Activated T-cell treated with anti-CD3 and anti-CD28 coated beads, Interleukin-2, amount 50 U/mL, for 72 hours (primary cell): ENCODE data around the gene KLF7. TPM values are rescaled to one million over a fixed set of nuclear protein-coding genes. Genes with fewer than 3 reads are reported as not detected.

ENCODE experiments used
- ATAC-seq, 2 donors: fragments of 150-1000 bp; cut with Tn5 transposase; replicated peaks in 1 of 2; 2 replicates each; pipeline ENCODE4 v1.10.0; 2021; ENCODE audit warnings: moderate library complexity in 2 of 2, mild to moderate bottlenecking in 1 of 2
- DNase-seq, 2 donors: peaks; one replicate each; pipeline ENCODE4 v3.0.0; 2021 to 2022; ENCODE audit warnings: mixed read lengths in 1 of 2
- H3K27ac Mint-ChIP-seq: one replicate; pipeline ENCODE4 v1.8.0; 2022; ENCODE audit warnings: mild to moderate bottlenecking, moderate library complexity, mixed read lengths
- H3K27me3 Mint-ChIP-seq: one replicate; pipeline ENCODE4 v1.8.0; 2022; ENCODE audit warnings: low read depth, mixed read lengths
- H3K36me3 Mint-ChIP-seq, 2 donors: one replicate each; pipeline ENCODE4 v1.8.0; 2022; ENCODE audit warnings: mixed read lengths in 2 of 2, mild to moderate bottlenecking in 1 of 2; ENCODE audit not compliant: insufficient read depth in 2 of 2
- H3K4me1 Mint-ChIP-seq: one replicate; pipeline ENCODE4 v1.8.0; 2022; ENCODE audit warnings: low read depth, mixed read lengths
- H3K4me3 Mint-ChIP-seq, 2 donors: one replicate each; pipeline ENCODE4 v1.8.0; 2022; ENCODE audit warnings: mild to moderate bottlenecking in 2 of 2, mixed read lengths in 2 of 2, moderate library complexity in 2 of 2
- H3K9me3 Mint-ChIP-seq, 2 donors: one replicate each; pipeline ENCODE4 v1.8.0; 2022; ENCODE audit warnings: mixed read lengths in 2 of 2
- total RNA-seq, 2 donors: library from RNA; stranded (reverse); gene quantifications; one replicate each; pipeline ENCODE4 v1.2.3, GENCODE V29; 2022

The KLF7 gene
- total RNA-seq, 2 donors from 2014 or later = 31.2 to 43.4 TPM

DNA sequence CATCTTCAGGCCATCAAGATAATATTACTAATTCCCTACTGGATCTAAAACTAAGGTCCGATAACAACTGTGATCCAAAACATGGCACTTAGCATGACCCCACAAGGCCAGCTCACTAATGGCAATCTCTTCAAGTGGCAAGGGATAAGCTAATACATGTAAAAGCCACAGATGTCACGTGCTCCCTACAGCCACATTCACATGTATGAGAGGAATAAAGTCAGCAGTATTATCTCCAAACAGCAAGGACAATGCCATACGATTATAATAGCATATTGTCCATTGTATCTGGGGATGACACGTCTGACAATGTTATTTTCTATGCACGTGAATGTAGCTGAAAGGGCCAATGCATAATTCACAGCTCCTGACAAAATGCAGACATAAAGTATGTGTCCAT, 56.0 kb downstream of the KLF7 start:
- DNase-seq (no peak), ATAC-seq (no peak)
- Mint-ChIP-seq H3K27ac (no peak overlapping the region), H3K27me3 (no peaks in the 10 kb centered on the region), H3K4me3 (no peak overlapping the region), H3K9me3 (no peaks in the 10 kb centered on the region), H3K36me3 (peaks cover 0 to 3% of the 10 kb centered on the region in 2 donors), H3K4me1 (peaks cover 33% of the 10 kb centered on the region)

DNA sequence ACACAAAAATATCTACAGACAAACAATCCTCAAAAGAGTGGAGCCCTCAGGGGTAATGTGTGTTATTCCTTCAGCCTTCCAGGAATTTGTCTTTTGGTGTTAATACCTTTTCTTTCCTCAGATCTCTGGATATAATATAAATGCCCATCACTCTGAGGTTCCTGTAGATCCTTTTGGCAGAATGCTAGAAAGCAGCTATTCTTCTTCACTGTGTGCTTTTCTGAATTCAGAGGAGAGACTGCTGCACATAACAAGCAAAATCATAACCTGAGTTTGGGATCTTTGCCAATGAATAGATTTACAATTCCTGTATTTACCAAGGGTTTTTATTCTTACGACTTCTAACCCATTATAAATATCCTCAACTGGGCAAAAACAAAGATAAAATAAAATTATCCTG, 57.3 kb downstream of the KLF7 start:
- Mint-ChIP-seq H3K9me3 (no peaks in the 10 kb centered on the region), H3K4me1 (peaks cover 33% of the 10 kb centered on the region), H3K27me3 (no peaks in the 10 kb centered on the region), H3K4me3 (no peak overlapping the region), H3K27ac (no peak overlapping the region), H3K36me3 (peaks cover 0 to 3% of the 10 kb centered on the region in 2 donors)
- ATAC-seq (no peak), DNase-seq (no peak)

DNA sequence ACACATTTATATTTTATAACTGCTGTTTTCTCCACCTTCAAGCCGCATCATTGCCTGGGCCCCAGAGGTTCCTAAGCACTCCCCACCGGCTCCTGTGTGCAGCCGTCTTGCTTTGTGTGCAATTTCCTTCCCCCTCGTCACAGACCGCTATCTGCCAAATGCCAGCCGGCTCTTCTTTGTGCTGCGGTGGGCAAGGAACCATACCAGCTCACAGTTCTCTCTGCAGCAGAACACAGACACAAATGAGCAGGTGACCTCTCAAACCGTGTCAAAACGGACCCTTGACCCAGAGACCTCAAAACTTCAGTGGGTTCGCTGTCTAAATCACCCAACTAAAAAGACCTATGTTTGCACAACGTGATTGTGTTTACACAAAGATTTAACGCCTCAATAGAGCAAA, 58.2 kb downstream of the KLF7 start:
- Mint-ChIP-seq H3K4me1 (peaks cover 33% of the 10 kb centered on the region), H3K27ac (no peak overlapping the region), H3K36me3 (peaks cover 0 to 3% of the 10 kb centered on the region in 2 donors), H3K4me3 (no peak overlapping the region), H3K9me3 (no peaks in the 10 kb centered on the region), H3K27me3 (no peaks in the 10 kb centered on the region)
- ATAC-seq = no peak
- no peak for DNase-seq

DNA sequence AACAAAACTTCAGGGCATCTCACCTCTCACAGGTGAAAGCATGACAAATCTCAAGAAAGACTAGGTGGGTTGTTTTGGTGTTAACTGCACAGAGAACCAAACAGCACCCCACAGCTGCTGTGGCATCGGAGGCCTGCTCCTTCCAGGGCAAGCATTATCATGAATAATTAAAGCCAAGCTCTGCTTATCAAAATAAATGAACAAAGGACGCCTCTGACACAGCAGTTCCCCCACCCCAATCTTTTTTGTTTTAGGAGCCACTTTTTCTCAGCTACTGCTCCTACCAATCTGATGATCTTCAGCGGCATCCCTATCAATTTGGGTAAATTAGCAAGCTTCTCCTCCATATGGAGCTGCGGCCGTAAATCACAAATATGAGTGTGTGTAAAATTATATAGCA, 58.6 kb downstream of the KLF7 start:
- H3K4me3 Mint-ChIP-seq = no peak overlapping the region
- no peaks in the 10 kb centered on the region for H3K9me3 Mint-ChIP-seq
- DNase-seq (no peak), ATAC-seq (no peak)
- H3K27ac Mint-ChIP-seq = no peak overlapping the region
- H3K27me3 Mint-ChIP-seq = no peaks in the 10 kb centered on the region
- H3K4me1 Mint-ChIP-seq = peaks cover 33% of the 10 kb centered on the region
- peaks cover 0 to 3% of the 10 kb centered on the region in 2 donors for H3K36me3 Mint-ChIP-seq

DNA sequence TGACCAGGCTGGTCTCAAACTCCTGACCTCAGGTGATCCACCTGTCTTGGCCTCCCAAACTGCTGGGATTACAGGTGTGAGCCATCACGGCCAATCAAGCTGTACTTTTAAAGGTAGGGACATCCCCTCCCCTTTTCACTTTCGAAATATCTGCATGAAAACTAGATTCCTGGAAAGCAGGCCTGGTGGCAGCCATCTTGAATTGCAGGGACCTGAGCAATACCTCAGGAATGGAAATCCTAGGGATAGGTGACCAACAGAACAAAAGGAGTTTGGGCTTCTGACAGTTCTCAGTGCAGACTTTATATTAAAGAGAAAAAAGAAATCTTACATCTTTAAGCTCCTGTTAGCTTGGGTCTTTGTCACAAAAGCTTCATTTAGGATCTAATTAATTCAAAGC, 62.6 kb downstream of the KLF7 start:
- Mint-ChIP-seq H3K4me1 (peaks cover 19% of the 10 kb centered on the region), H3K36me3 (peaks cover 0 to 6% of the 10 kb centered on the region in 2 donors), H3K27me3 (no peaks in the 10 kb centered on the region), H3K9me3 (no peaks in the 10 kb centered on the region), H3K4me3 (no peak overlapping the region), H3K27ac (no peak overlapping the region)
- ATAC-seq (no peak), DNase-seq (no peak)

DNA sequence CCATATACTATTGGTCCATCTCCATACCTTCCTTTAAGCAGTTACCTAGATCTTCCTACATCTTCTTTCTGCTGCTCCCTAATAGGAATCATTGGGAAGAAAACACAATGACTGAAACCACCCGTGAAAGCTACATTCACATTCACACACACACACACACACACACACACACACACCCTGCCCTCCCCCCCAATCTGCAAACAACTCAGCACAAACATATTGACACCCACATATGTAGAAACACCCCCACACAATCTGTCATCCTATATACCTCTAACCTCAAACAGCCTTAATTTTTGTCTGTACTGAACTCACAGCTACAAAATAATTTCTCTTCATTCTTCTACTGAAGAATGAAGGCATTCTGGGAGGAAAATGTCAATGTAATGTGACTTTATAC, 63.8 kb downstream of the KLF7 start:
- Mint-ChIP-seq H3K27ac (no peak overlapping the region), H3K36me3 (peaks cover 0 to 3% of the 10 kb centered on the region in 2 donors), H3K9me3 (no peaks in the 10 kb centered on the region), H3K4me1 (peaks cover 8% of the 10 kb centered on the region), H3K4me3 (no peak overlapping the region), H3K27me3 (no peaks in the 10 kb centered on the region)
- DNase-seq (no peak), ATAC-seq (no peak)

DNA sequence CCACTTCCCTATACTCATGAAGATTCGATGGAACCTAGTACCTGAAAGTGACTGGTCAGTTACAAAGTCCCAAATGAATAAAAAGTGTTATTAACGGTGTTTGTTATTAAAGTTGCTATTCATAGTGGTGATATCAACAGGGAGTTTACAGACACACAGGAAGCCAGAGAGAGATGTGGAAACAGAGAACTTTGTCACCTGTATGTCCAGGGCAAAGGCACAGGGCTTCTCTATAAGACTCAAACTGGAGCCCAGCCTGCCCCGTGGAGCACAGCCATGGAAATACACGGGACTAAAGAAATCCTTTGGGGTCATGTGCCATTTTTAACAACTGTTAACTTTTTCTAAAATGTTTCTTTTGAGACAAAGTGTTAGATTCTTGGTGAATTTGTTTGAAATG, 68.5 kb downstream of the KLF7 start:
- peaks cover 13% of the 10 kb centered on the region for H3K4me1 Mint-ChIP-seq
- H3K27me3 Mint-ChIP-seq = no peaks in the 10 kb centered on the region
- H3K27ac Mint-ChIP-seq = no peak overlapping the region
- DNase-seq = no peak
- peaks cover 0 to 2% of the 10 kb centered on the region in 2 donors for H3K9me3 Mint-ChIP-seq
- H3K4me3 Mint-ChIP-seq = no peak overlapping the region
- H3K36me3 Mint-ChIP-seq = peaks cover 3 to 5% of the 10 kb centered on the region in 2 donors
- ATAC-seq = no peak

DNA sequence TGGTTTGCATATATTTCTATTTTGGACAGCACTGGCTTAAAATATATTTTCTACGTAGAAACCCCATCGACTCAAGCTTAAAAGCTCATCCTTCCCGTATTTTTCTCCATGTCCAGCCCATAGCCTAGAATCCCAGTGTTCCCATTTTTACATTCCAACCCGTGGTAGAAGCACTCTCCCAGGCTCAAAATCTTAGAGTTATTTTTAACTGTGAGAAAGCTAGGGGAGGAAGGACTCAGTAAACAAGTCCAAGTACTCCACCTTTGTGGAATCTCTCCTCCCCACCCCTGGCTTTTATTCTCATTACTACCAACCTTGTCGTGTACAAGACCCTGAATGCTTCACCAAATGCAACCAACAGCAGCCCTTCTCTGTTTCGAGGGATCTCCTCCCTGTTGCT, 69.8 kb downstream of the KLF7 start:
- peaks cover 0 to 4% of the 10 kb centered on the region in 2 donors for H3K9me3 Mint-ChIP-seq
- H3K4me3 Mint-ChIP-seq = no peak overlapping the region
- H3K36me3 Mint-ChIP-seq = peaks cover 3 to 5% of the 10 kb centered on the region in 2 donors
- DNase-seq = no peak
- H3K27ac Mint-ChIP-seq = no peak overlapping the region
- no peaks in the 10 kb centered on the region for H3K27me3 Mint-ChIP-seq
- H3K4me1 Mint-ChIP-seq = peaks cover 23% of the 10 kb centered on the region
- ATAC-seq = no peak

DNA sequence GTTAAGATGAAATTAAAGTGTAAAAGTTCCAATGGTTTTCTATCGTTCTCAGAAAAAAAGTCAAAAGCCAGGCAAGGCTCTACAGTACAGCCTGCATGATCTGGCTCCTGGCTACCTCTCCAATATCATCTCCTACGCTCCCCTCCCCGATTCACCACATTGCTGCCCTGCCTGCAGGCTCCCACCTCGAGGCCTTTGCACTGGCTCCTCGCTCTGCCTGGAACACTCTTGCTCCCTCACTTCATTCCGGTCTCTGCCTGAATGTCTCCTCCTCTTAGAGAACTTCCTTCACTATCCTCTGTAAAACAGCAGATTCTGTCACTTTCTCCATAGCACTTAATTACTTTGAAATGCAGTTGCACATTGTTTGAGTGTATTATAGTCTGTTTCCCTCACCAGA, 72.5 kb downstream of the KLF7 start:
- ATAC-seq (no peak), DNase-seq (no peak)
- no peaks in the 10 kb centered on the region for H3K27me3 Mint-ChIP-seq
- no peak overlapping the region for H3K4me3 Mint-ChIP-seq
- peaks cover 0 to 4% of the 10 kb centered on the region in 2 donors for H3K9me3 Mint-ChIP-seq
- peaks cover 45% of the 10 kb centered on the region for H3K4me1 Mint-ChIP-seq
- H3K27ac Mint-ChIP-seq = no peak overlapping the region
- peaks cover 2 to 5% of the 10 kb centered on the region in 2 donors for H3K36me3 Mint-ChIP-seq

DNA sequence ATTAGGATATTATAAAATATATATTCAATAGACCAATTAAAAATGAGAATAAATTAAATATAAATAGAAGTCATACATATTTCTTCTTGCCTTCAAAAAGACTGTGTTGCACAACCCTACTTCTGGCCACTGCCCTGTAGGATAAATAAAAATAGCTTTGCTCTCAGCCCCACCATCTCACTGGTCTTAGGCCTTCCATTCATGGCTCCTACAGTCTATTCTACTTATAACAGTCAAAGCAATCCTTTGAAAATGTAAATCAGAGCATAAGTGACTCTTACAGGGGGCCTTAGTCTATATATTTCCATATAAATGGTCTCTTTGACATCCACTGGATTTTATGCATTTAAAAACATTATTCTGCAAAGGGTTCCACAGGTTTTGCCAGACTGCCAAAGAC, 72.9 kb downstream of the KLF7 start:
- no peaks in the 10 kb centered on the region for H3K27me3 Mint-ChIP-seq
- ATAC-seq = no peak
- peaks cover 2 to 5% of the 10 kb centered on the region in 2 donors for H3K36me3 Mint-ChIP-seq
- H3K9me3 Mint-ChIP-seq = peaks cover 0 to 4% of the 10 kb centered on the region in 2 donors
- H3K27ac Mint-ChIP-seq = no peak overlapping the region
- DNase-seq = no peak
- peaks cover 48% of the 10 kb centered on the region for H3K4me1 Mint-ChIP-seq
- H3K4me3 Mint-ChIP-seq = no peak overlapping the region

DNA sequence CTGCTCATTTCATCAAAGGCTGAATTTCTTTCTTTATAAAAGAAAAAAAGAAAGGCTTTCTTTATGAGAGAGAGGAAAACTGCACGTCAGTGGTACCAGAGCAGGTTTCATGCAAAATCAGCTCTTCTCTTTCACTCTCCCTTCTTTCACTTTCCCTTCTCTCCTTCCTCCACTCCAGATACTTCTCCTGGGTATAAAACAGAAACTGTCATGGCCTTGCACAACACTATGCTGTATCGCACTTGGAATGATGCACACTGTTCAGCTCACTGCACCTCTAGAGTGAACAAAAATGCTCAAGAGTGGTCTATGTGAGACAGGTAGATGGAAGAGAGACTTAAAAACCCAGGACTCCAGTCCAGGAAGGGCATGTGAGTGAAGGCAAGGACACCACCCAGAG, 73.8 kb downstream of the KLF7 start:
- Mint-ChIP-seq H3K4me1 (peaks cover 48% of the 10 kb centered on the region), H3K27me3 (no peaks in the 10 kb centered on the region), H3K36me3 (peaks cover 2 to 5% of the 10 kb centered on the region in 2 donors), H3K4me3 (no peak overlapping the region), H3K9me3 (peaks cover 0 to 4% of the 10 kb centered on the region in 2 donors), H3K27ac (no peak overlapping the region)
- no peak for DNase-seq
- ATAC-seq = no peak

DNA sequence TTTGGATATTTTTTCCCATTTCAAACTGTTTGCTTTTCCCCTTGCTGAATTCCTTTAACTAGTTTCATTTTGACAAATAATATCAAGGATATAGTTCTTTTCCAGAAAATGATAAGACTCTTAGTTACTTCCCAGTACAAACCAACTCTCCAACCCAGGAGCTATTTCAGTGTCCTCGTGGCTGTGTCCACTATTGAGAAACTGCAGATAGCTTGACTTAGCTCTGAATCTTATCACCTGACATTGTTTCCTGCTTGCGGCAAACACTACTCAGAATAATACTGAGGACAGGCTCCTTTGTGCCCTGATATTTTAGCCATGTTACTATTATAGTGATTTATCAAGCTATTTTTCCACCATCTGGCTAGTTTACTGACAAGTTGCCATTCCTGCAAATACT, 74.6 kb downstream of the KLF7 start:
- Mint-ChIP-seq H3K4me3 (no peak overlapping the region), H3K9me3 (peaks cover 0 to 4% of the 10 kb centered on the region in 2 donors), H3K36me3 (peaks cover 2 to 5% of the 10 kb centered on the region in 2 donors), H3K4me1 (peaks cover 48% of the 10 kb centered on the region), H3K27ac (no peak overlapping the region), H3K27me3 (no peaks in the 10 kb centered on the region)
- ATAC-seq (no peak), DNase-seq (no peak)

DNA sequence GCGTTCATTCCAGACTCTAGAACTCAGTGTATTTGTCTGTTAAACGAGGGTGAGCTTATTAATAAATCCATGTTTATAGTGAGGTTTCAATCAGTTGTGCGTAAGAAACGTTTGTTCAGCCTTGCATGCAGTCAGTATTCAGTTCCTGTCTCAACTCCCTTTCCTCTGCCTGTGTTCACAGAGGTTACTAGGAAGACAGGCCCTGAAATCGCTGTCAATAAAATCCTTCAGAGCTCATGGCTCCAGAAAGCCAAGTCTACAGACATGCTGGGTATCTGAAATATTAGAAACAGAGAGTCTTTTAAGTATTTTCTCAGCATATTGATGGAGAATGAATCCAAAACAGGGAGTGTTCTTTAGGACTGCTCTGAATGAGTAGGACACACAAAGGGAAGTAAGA, 75.4 kb downstream of the KLF7 start:
- H3K4me3 Mint-ChIP-seq = no peak overlapping the region
- H3K27ac Mint-ChIP-seq = no peak overlapping the region
- peaks cover 2 to 5% of the 10 kb centered on the region in 2 donors for H3K36me3 Mint-ChIP-seq

DNA sequence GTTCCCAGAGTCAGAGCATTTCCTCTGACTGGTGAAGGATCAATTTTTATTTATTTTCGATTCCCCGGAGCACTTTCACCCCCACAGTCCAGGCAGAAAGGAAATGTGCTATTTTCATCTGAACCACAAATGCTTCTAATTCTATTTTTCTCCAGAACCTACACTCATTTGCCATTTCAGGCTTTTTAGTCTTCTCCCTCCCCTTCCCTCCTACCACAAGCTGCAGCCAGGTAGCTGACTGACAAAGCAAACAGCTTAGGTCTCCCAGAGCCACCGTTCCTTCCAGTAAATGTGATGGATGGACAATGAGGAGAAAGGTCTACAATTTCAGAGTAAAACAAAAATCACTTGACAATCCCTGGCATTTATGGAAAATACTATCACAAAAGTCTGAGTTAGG, 76.9 kb downstream of the KLF7 start:
- no peak overlapping the region for H3K27ac Mint-ChIP-seq

More for the DNA sequence above, 75.4 kb downstream of the KLF7 start:
- DNase-seq = no peak
- H3K4me1 Mint-ChIP-seq = peaks cover 48% of the 10 kb centered on the region
- ATAC-seq = no peak
- no peaks in the 10 kb centered on the region for H3K27me3 Mint-ChIP-seq
- H3K9me3 Mint-ChIP-seq = peaks cover 0 to 4% of the 10 kb centered on the region in 2 donors

More for the DNA sequence above, 76.9 kb downstream of the KLF7 start:
- H3K27me3 Mint-ChIP-seq = no peaks in the 10 kb centered on the region
- peaks cover 2 to 5% of the 10 kb centered on the region in 2 donors for H3K36me3 Mint-ChIP-seq
- ATAC-seq = no peak
- H3K4me1 Mint-ChIP-seq = peaks cover 48% of the 10 kb centered on the region
- peaks cover 0 to 4% of the 10 kb centered on the region in 2 donors for H3K9me3 Mint-ChIP-seq
- no peak for DNase-seq
- H3K4me3 Mint-ChIP-seq = no peak overlapping the region
